ENCODE measurements around the gene SPNS2.

The SPNS2 gene

DNA sequence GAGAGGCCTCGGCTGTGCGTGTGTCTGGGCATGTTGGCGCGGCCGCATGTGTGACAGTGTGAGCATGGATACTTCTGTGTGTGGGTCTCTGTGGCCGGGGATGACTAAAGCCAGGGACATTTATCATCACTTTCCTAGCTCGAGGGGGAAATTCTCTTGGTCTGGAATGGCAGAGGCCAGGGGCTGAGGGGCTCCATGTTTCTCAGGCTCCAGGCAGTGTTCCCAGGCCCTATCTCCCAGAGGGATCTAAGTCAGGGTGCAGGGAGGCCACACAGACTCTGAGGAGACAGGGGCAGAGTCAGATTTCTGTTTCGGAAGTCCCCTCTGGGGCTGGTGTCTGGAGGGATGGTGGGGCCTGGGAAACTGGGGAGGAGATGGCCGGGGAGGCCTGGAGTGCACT lies 23.7 kb upstream of the SPNS2 start:
- Histone ChIP-seq H2AK5ac (ENCODE audit: low read length) (no peak overlapping the region), H3K23ac (ENCODE audit: low read length) (no peak overlapping the region), H2BK15ac (replicated peaks; ENCODE audit: low read depth) (no peak overlapping the region), H3K4me3 (ENCODE audit: low read length) (no peak overlapping the region), H3K27me3 (ENCODE audit: insufficient read depth, low read length, poor library complexity) (no peaks in the 10 kb centered on the region), H3K79me2 (ENCODE audit: control insufficient read depth, insufficient read depth, low read length) (no peaks in the 10 kb centered on the region), H4K8ac (ENCODE audit: low read depth, low read length) (no peak overlapping the region), H3K9ac (ENCODE audit: low read length) (no peak overlapping the region), H3K4me1 (ENCODE audit: control insufficient read depth, low read depth, low read length) (no peaks in the 10 kb centered on the region), H2BK120ac (ENCODE audit: low read depth, low read length) (no peak overlapping the region), H3K79me1 (ENCODE audit: low read length) (no peaks in the 10 kb centered on the region), H3K18ac (ENCODE audit: low read length) (no peak overlapping the region), H4K5ac (ENCODE audit: low read length) (no peak overlapping the region), H2BK5ac (ENCODE audit: low read length) (no peak overlapping the region), H3K4ac (ENCODE audit: low read depth, low read length) (no peak overlapping the region), H3K56ac (ENCODE audit: low read length) (no peak overlapping the region), H3K36me3 (ENCODE audit: control insufficient read depth, insufficient read depth, low read length) (no peaks in the 10 kb centered on the region), H3K4me2 (ENCODE audit: low read length) (no peak overlapping the region), H3K27ac (ENCODE audit: low read depth, low read length) (no peak overlapping the region)
- peak; percentile 34 for DNase-seq
- WGBS (ENCODE audit: extremely low coverage, insufficient coverage, low lambda C conversion rate): no CpG with 5 or more reads among the region's 9 CpGs

- H3K79me2 ChIP-seq (ENCODE audit: control insufficient read depth, insufficient read depth, low read length): no peaks in the 10 kb centered on the region
- no peaks in the 10 kb centered on the region for H3K36me3 ChIP-seq (ENCODE audit: control insufficient read depth, insufficient read depth, low read length)
- H2BK5ac ChIP-seq (ENCODE audit: low read length): no peak overlapping the region
- no peak overlapping the region for H3K18ac ChIP-seq (ENCODE audit: low read length)
- no peak overlapping the region for H2AK5ac ChIP-seq (ENCODE audit: low read length)
- H3K9ac ChIP-seq (ENCODE audit: low read length): no peak overlapping the region
- no peak overlapping the region for H2BK120ac ChIP-seq (ENCODE audit: low read depth, low read length)
- no peak overlapping the region for H2BK15ac ChIP-seq (replicated peaks; ENCODE audit: low read depth)
- no CpG with 5 or more reads among the region's 7 CpGs for WGBS (ENCODE audit: extremely low coverage, insufficient coverage, low lambda C conversion rate)
- H3K4me1 ChIP-seq (ENCODE audit: control insufficient read depth, low read depth, low read length): no peaks in the 10 kb centered on the region
- H3K4me3 ChIP-seq (ENCODE audit: low read length): no peak overlapping the region
- H3K27ac ChIP-seq (ENCODE audit: low read depth, low read length): no peak overlapping the region
- H3K56ac ChIP-seq (ENCODE audit: low read length): no peak overlapping the region
- no peak overlapping the region for H3K4me2 ChIP-seq (ENCODE audit: low read length)
- no peak overlapping the region for H4K5ac ChIP-seq (ENCODE audit: low read length)
- H3K4ac ChIP-seq (ENCODE audit: low read depth, low read length): no peak overlapping the region
- no peaks in the 10 kb centered on the region for H3K27me3 ChIP-seq (ENCODE audit: insufficient read depth, low read length, poor library complexity)
- no peak overlapping the region for H4K8ac ChIP-seq (ENCODE audit: low read depth, low read length)
- no peak for DNase-seq
- no peaks in the 10 kb centered on the region for H3K79me1 ChIP-seq (ENCODE audit: low read length)
- H3K23ac ChIP-seq (ENCODE audit: low read length): no peak overlapping the region
These were observed 23.2 kb upstream of the SPNS2 start for GRCh38 chr17:4475463-4475862.

DNA sequence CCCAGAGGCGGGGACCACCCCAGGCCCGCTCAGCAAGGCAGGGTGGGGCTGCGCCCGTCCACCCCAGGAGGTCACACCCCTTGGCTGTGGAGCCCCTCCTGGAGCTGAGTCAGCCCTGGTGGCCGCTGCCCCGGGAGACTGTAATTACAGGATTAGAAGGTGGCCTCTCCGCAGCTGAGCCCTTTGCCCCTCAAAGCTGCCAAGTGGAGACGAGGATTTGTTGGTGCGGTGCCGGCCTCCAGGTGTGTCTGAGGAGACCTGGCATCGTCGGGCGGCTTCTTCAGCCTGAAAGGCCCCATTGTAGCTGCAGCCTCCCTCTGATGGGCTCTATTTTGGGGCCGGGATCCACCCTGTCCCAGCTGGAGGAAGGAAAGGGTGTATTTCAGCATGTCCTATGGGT lies 22.7 kb upstream of the SPNS2 start:
- Histone ChIP-seq H3K27ac (ENCODE audit: low read depth, low read length) (no peak overlapping the region), H3K9ac (ENCODE audit: low read length) (no peak overlapping the region), H2BK5ac (ENCODE audit: low read length) (no peak overlapping the region), H3K23ac (ENCODE audit: low read length) (no peak overlapping the region), H2AK5ac (ENCODE audit: low read length) (no peak overlapping the region), H3K27me3 (ENCODE audit: insufficient read depth, low read length, poor library complexity) (no peaks in the 10 kb centered on the region), H3K56ac (ENCODE audit: low read length) (no peak overlapping the region), H2BK120ac (ENCODE audit: low read depth, low read length) (no peak overlapping the region), H4K8ac (ENCODE audit: low read depth, low read length) (no peak overlapping the region), H3K4ac (ENCODE audit: low read depth, low read length) (no peak overlapping the region), H3K36me3 (ENCODE audit: control insufficient read depth, insufficient read depth, low read length) (no peaks in the 10 kb centered on the region), H3K4me3 (ENCODE audit: low read length) (no peak overlapping the region), H3K79me2 (ENCODE audit: control insufficient read depth, insufficient read depth, low read length) (no peaks in the 10 kb centered on the region), H2BK15ac (replicated peaks; ENCODE audit: low read depth) (no peak overlapping the region), H3K18ac (ENCODE audit: low read length) (no peak overlapping the region), H4K5ac (ENCODE audit: low read length) (no peak overlapping the region), H3K4me2 (ENCODE audit: low read length) (no peak overlapping the region), H3K4me1 (ENCODE audit: control insufficient read depth, low read depth, low read length) (no peaks in the 10 kb centered on the region), H3K79me1 (ENCODE audit: low read length) (no peaks in the 10 kb centered on the region)
- WGBS (ENCODE audit: extremely low coverage, insufficient coverage, low lambda C conversion rate): no CpG with 5 or more reads among the region's 14 CpGs
- no peak for DNase-seq

DNA sequence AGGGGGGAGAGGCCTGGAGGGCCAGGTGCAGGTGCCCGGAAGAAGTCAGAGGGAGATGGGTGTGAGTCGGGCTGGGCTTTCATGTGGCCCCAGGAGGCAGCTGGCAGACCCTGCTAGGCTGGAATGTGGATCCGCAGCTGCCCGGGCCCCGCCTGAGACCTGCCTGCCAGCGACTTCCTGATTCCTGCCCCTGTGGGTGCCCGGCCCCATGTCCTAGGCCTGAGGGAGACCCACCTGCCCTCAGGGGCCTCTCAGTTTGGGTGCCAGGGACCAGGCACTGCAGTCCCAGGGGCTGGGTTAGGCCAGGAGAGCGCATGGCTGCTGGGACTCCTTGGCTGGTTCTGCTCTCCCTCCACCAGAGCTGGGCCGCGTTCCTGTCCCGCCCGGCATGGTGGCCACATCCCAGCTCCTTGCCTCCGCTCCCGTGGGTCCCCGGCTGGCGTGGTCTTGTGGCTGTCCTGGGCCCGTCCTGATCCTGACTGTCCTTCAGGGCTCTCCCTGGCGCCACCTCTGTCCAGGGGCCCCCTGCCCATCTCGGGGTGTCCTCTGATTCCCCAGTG lies 22.1 kb upstream of the SPNS2 start:
- no peak overlapping the region for H3K4me3 ChIP-seq (ENCODE audit: low read length)
- H3K18ac ChIP-seq (ENCODE audit: low read length): no peak overlapping the region
- H3K79me2 ChIP-seq (ENCODE audit: control insufficient read depth, insufficient read depth, low read length): no peaks in the 10 kb centered on the region
- H3K4me2 ChIP-seq (ENCODE audit: low read length): no peak overlapping the region
- H2BK15ac ChIP-seq (replicated peaks; ENCODE audit: low read depth): no peak overlapping the region
- DNase-seq: no peak
- H3K9ac ChIP-seq (ENCODE audit: low read length): no peak overlapping the region
- H3K4ac ChIP-seq (ENCODE audit: low read depth, low read length): no peak overlapping the region
- no peaks in the 10 kb centered on the region for H3K79me1 ChIP-seq (ENCODE audit: low read length)
- H2AK5ac ChIP-seq (ENCODE audit: low read length): no peak overlapping the region
- no peak overlapping the region for H2BK120ac ChIP-seq (ENCODE audit: low read depth, low read length)
- no peaks in the 10 kb centered on the region for H3K27me3 ChIP-seq (ENCODE audit: insufficient read depth, low read length, poor library complexity)
- no peaks in the 10 kb centered on the region for H3K36me3 ChIP-seq (ENCODE audit: control insufficient read depth, insufficient read depth, low read length)
- no peak overlapping the region for H3K23ac ChIP-seq (ENCODE audit: low read length)
- no peaks in the 10 kb centered on the region for H3K4me1 ChIP-seq (ENCODE audit: control insufficient read depth, low read depth, low read length)
- H3K27ac ChIP-seq (ENCODE audit: low read depth, low read length): no peak overlapping the region
- WGBS (ENCODE audit: extremely low coverage, insufficient coverage, low lambda C conversion rate): no CpG with 5 or more reads among the region's 19 CpGs
- no peak overlapping the region for H3K56ac ChIP-seq (ENCODE audit: low read length)
- no peak overlapping the region for H4K8ac ChIP-seq (ENCODE audit: low read depth, low read length)
- no peak overlapping the region for H4K5ac ChIP-seq (ENCODE audit: low read length)
- no peak overlapping the region for H2BK5ac ChIP-seq (ENCODE audit: low read length)

- no peak overlapping the region for H3K4ac ChIP-seq (ENCODE audit: low read depth, low read length)
- H2BK15ac ChIP-seq (replicated peaks; ENCODE audit: low read depth): no peak overlapping the region
- no peak overlapping the region for H3K4me2 ChIP-seq (ENCODE audit: low read length)
- H2AK5ac ChIP-seq (ENCODE audit: low read length): no peak overlapping the region
- H3K4me3 ChIP-seq (ENCODE audit: low read length): no peak overlapping the region
- no peak overlapping the region for H3K56ac ChIP-seq (ENCODE audit: low read length)
- H3K18ac ChIP-seq (ENCODE audit: low read length): no peak overlapping the region
- no peak overlapping the region for H4K5ac ChIP-seq (ENCODE audit: low read length)
- H3K27ac ChIP-seq (ENCODE audit: low read depth, low read length): no peak overlapping the region
- no peaks in the 10 kb centered on the region for H3K79me2 ChIP-seq (ENCODE audit: control insufficient read depth, insufficient read depth, low read length)
- no CpG with 5 or more reads among the region's 10 CpGs for WGBS (ENCODE audit: extremely low coverage, insufficient coverage, low lambda C conversion rate)
- H3K36me3 ChIP-seq (ENCODE audit: control insufficient read depth, insufficient read depth, low read length): no peaks in the 10 kb centered on the region
- no peaks in the 10 kb centered on the region for H3K4me1 ChIP-seq (ENCODE audit: control insufficient read depth, low read depth, low read length)
- no peak for DNase-seq
- no peak overlapping the region for H3K9ac ChIP-seq (ENCODE audit: low read length)
- H3K23ac ChIP-seq (ENCODE audit: low read length): no peak overlapping the region
- H4K8ac ChIP-seq (ENCODE audit: low read depth, low read length): no peak overlapping the region
- H3K79me1 ChIP-seq (ENCODE audit: low read length): no peaks in the 10 kb centered on the region
- H2BK5ac ChIP-seq (ENCODE audit: low read length): no peak overlapping the region
- H2BK120ac ChIP-seq (ENCODE audit: low read depth, low read length): no peak overlapping the region
- no peaks in the 10 kb centered on the region for H3K27me3 ChIP-seq (ENCODE audit: insufficient read depth, low read length, poor library complexity)
These were observed 21.4 kb upstream of the SPNS2 start for GRCh38 chr17:4477255-4477791.

DNA sequence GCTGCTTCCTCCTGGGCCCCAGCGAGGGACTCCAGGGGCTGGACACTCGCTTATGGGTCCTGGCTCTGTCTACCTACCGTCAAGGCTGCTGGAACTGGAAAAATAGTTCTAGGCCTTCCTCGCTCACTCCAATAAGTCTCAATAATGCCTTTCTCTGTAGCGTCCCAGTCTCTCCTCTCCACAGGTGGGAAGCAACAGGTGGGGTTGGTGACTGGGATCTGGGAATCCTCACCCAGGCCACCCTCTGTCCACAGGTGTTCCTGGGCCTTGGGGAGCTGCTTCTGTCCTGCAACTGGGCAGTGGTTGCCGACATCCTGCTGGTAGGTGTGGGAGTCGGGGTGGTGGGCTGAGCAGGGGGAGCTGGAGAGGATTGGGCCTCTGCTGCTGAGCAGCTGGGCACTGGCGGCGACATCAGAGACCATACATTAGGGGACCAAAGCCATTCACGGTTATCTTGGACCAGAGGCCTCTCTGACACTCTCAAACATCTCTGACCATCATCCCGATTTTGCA lies 20.3 kb upstream of the SPNS2 start:
- Histone ChIP-seq H3K79me2 (ENCODE audit: control insufficient read depth, insufficient read depth, low read length) (no peaks in the 10 kb centered on the region), H3K27ac (ENCODE audit: low read depth, low read length) (no peak overlapping the region), H3K9ac (ENCODE audit: low read length) (no peak overlapping the region), H4K8ac (ENCODE audit: low read depth, low read length) (no peak overlapping the region), H4K5ac (ENCODE audit: low read length) (no peak overlapping the region), H3K4ac (ENCODE audit: low read depth, low read length) (no peak overlapping the region), H3K23ac (ENCODE audit: low read length) (no peak overlapping the region), H2BK5ac (ENCODE audit: low read length) (no peak overlapping the region), H3K79me1 (ENCODE audit: low read length) (no peaks in the 10 kb centered on the region), H3K56ac (ENCODE audit: low read length) (no peak overlapping the region), H3K4me2 (ENCODE audit: low read length) (no peak overlapping the region), H3K27me3 (ENCODE audit: insufficient read depth, low read length, poor library complexity) (no peaks in the 10 kb centered on the region), H3K4me1 (ENCODE audit: control insufficient read depth, low read depth, low read length) (no peaks in the 10 kb centered on the region), H2BK15ac (replicated peaks; ENCODE audit: low read depth) (no peak overlapping the region), H3K4me3 (ENCODE audit: low read length) (no peak overlapping the region), H3K18ac (ENCODE audit: low read length) (no peak overlapping the region), H2AK5ac (ENCODE audit: low read length) (no peak overlapping the region), H3K36me3 (ENCODE audit: control insufficient read depth, insufficient read depth, low read length) (no peaks in the 10 kb centered on the region), H2BK120ac (ENCODE audit: low read depth, low read length) (no peak overlapping the region)
- no CpG with 5 or more reads among the region's 11 CpGs for WGBS (ENCODE audit: extremely low coverage, insufficient coverage, low lambda C conversion rate)
- no peak for DNase-seq

All from mesendoderm (in vitro differentiated cells).